ENCODE measurements around the gene PTGS1. TPM values are rescaled to one million over a fixed set of nuclear protein-coding genes. Genes with fewer than 3 reads are reported as not detected.

Gene PTGS1
- total and polyA plus RNA-seq, 2 donors (not counting 1 experiment from before 2014, with no cell fraction given): 9.5 to 15.3 TPM

GRCh38 chr9:122382901-122383850 is 12.4 kb downstream of the PTGS1 start:
- Mint-ChIP-seq H3K9me3 (ENCODE audit: insufficient read depth) (no peaks in the 10 kb centered on the region), H3K27me3 (no peaks in the 10 kb centered on the region), H3K27ac (no peak overlapping the region), H3K4me3 (no peak overlapping the region), H3K4me1 (peaks cover 15% of the 10 kb centered on the region)
- ChIA-PET CTCF (interaction anchor here (0.9 to 1.1 kb wide), 2 partner anchors 11 to 14 kb away, joined by 3 read pairs; no protein-coding TSS in a partner anchor), POLR2A (no interaction called here)
- intact Hi-C loops (cut with micrococcal nuclease): no loop called here
- Histone ChIP-seq H3K9me3 (ENCODE audit: control extremely low read depth in 1 of 3, control insufficient read depth in 2 of 3, insufficient read depth in 1 of 3, low read length in 2 of 3) (peaks cover 1 to 8% (median 6%) of the 10 kb centered on the region in 3 donors), H3K27me3 (replicated peaks in 1 of 4; ENCODE audit: control extremely low read depth in 1 of 4, control insufficient read depth in 3 of 4, insufficient read depth in 4 of 4, low read length in 3 of 4) (no peaks in the 10 kb centered on the region), H4K20me1 (ENCODE audit: control insufficient read depth, insufficient read depth, low read length, poor library complexity, severe bottlenecking) (no peaks in the 10 kb centered on the region), H3K4me2 (replicated peaks; ENCODE audit: low read depth, low read length, poor library complexity, severe bottlenecking) (no peak overlapping the region), H3K4me1 (ENCODE audit: control insufficient read depth in 2 of 2, insufficient read depth in 2 of 2, low read length in 2 of 2) (peaks cover 8% of the 10 kb centered on the region in 2 donors), H3K9ac (ENCODE audit: low read length) (no peak overlapping the region), H3K36me3 (replicated peaks in 1 of 2; ENCODE audit: control extremely low read depth in 1 of 2, control insufficient read depth in 1 of 2, extremely low read depth in 1 of 2, insufficient read depth in 2 of 2, low read length in 1 of 2) (peaks cover 4 to 53% of the 10 kb centered on the region in 2 experiments), H3K79me2 (ENCODE audit: control insufficient read depth, insufficient read depth, low read length) (no peaks in the 10 kb centered on the region), H3K4me3 (ENCODE audit: control extremely low read depth in 1 of 5, extremely low read depth in 1 of 5, insufficient read depth in 1 of 5, low read depth in 2 of 5, low read length in 4 of 5) (no peak overlapping the region), H3K27ac (ENCODE audit: low read length in 2 of 2) (no peak overlapping the region), H2AFZ (ENCODE audit: insufficient read depth, low read depth, low read length, poor library complexity, severe bottlenecking) (no peak overlapping the region)
- WGBS (ENCODE audit: insufficient coverage): 85% methylated on average over 16 of the region's 16 CpGs
- no peak for DNase-seq
- ATAC-seq (ENCODE audit: low read depth): no peak
- TF ChIP-seq EZH2 (IDR thresholded peaks at IDR 0.05; ENCODE audit: borderline replicate concordance, insufficient read depth, low read depth, low read length, poor library complexity, severe bottlenecking) (no peak), CTCF (IDR thresholded peaks at IDR 0.05) (no peak)

- no peak for ATAC-seq (ENCODE audit: low read depth)
- Mint-ChIP-seq H3K4me1 (peaks cover 21% of the 10 kb centered on the region), H3K4me3 (no peak overlapping the region), H3K9me3 (ENCODE audit: insufficient read depth) (no peaks in the 10 kb centered on the region), H3K27me3 (no peaks in the 10 kb centered on the region), H3K27ac (no peak overlapping the region)
- TF ChIP-seq EZH2 (IDR thresholded peaks at IDR 0.05; ENCODE audit: borderline replicate concordance, insufficient read depth, low read depth, low read length, poor library complexity, severe bottlenecking) (no peak), CTCF (IDR thresholded peaks at IDR 0.05) (no peak)
- Histone ChIP-seq H2AFZ (ENCODE audit: insufficient read depth, low read depth, low read length, poor library complexity, severe bottlenecking) (no peak overlapping the region), H3K9ac (ENCODE audit: low read length) (no peak overlapping the region), H3K4me2 (replicated peaks; ENCODE audit: low read depth, low read length, poor library complexity, severe bottlenecking) (no peak overlapping the region), H3K36me3 (replicated peaks in 1 of 2; ENCODE audit: control extremely low read depth in 1 of 2, control insufficient read depth in 1 of 2, extremely low read depth in 1 of 2, insufficient read depth in 2 of 2, low read length in 1 of 2) (peaks cover 4 to 47% of the 10 kb centered on the region in 2 experiments), H3K79me2 (ENCODE audit: control insufficient read depth, insufficient read depth, low read length) (no peaks in the 10 kb centered on the region), H4K20me1 (ENCODE audit: control insufficient read depth, insufficient read depth, low read length, poor library complexity, severe bottlenecking) (no peaks in the 10 kb centered on the region), H3K9me3 (ENCODE audit: control extremely low read depth in 1 of 3, control insufficient read depth in 2 of 3, insufficient read depth in 1 of 3, low read length in 2 of 3) (peaks cover 1 to 8% (median 3%) of the 10 kb centered on the region in 3 donors), H3K4me1 (ENCODE audit: control insufficient read depth in 2 of 2, insufficient read depth in 2 of 2, low read length in 2 of 2) (peaks cover 14 to 16% of the 10 kb centered on the region in 2 donors), H3K27ac (ENCODE audit: low read length in 2 of 2) (no peak overlapping the region), H3K27me3 (replicated peaks in 1 of 4; ENCODE audit: control extremely low read depth in 1 of 4, control insufficient read depth in 3 of 4, insufficient read depth in 4 of 4, low read length in 3 of 4) (no peaks in the 10 kb centered on the region), H3K4me3 (ENCODE audit: control extremely low read depth in 1 of 5, extremely low read depth in 1 of 5, insufficient read depth in 1 of 5, low read depth in 2 of 5, low read length in 4 of 5) (no peak overlapping the region)
- DNase-seq: no peak
- intact Hi-C loops (cut with micrococcal nuclease): no loop called here
- ChIA-PET POLR2A (no interaction called here), CTCF (no interaction called here)
- WGBS (ENCODE audit: insufficient coverage): 88% methylated on average over 5 of the region's 7 CpGs
These were observed 13.2 kb downstream of the PTGS1 start for GRCh38 chr9:122383992-122384461.
